Stimulated activated CD4-positive, alpha-beta T cell treated with anti-CD3 and anti-CD28 coated beads, TNF-alpha, amount 100 ng/mL, for 48 hours (primary cell): ENCODE results near the gene SDE2.
"Not testable (repeated sequence)": the region's sequence is repeated elsewhere in the genome, so short reads cannot be mapped to it uniquely, and the experiment has no call there.

ENCODE experiments used
- DNase-seq, 3 donors: peaks; one replicate each; pipeline ENCODE4 v3.0.0-alpha.2; 2020; ENCODE audit warnings: low read depth in 3 of 3

Gene SDE2

GRCh38 chr1:225942574-225942973 is 56.6 kb downstream of the SDE2 start:
- DNase-seq, result no peak

DNA sequence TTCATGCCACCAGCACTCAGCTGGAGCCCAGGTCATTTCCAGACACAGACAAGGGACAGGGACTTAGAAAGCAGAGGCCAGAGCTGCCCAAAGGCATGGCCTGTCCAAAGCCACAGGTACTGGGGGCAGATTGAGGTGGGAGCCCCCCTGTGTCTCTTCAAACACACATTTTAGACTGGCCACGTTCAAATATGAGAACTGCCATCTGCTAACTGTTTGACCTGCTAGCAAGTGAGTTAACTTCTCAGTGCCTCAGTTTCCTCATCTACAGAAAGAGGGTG is 57.3 kb downstream of the SDE2 start:
- DNase-seq, result no peak

- DNase-seq, result no peak
Measured at GRCh38 chr1:225941187-225941941, 57.8 kb downstream of the SDE2 start, which contains the start of gene LEFTY2. Gene LEFTY2 (minus strand): TSS chr1:225941220. CDS start chr1:225941140, 80 bp downstream.

- DNase-seq, result no peak
Measured at GRCh38 chr1:225940385-225941151, 58.6 kb downstream of the SDE2 start.

- not testable (repeated sequence) for DNase-seq
Measured at GRCh38 chr1:225939939-225940310, 59.2 kb downstream of the SDE2 start.

DNA sequence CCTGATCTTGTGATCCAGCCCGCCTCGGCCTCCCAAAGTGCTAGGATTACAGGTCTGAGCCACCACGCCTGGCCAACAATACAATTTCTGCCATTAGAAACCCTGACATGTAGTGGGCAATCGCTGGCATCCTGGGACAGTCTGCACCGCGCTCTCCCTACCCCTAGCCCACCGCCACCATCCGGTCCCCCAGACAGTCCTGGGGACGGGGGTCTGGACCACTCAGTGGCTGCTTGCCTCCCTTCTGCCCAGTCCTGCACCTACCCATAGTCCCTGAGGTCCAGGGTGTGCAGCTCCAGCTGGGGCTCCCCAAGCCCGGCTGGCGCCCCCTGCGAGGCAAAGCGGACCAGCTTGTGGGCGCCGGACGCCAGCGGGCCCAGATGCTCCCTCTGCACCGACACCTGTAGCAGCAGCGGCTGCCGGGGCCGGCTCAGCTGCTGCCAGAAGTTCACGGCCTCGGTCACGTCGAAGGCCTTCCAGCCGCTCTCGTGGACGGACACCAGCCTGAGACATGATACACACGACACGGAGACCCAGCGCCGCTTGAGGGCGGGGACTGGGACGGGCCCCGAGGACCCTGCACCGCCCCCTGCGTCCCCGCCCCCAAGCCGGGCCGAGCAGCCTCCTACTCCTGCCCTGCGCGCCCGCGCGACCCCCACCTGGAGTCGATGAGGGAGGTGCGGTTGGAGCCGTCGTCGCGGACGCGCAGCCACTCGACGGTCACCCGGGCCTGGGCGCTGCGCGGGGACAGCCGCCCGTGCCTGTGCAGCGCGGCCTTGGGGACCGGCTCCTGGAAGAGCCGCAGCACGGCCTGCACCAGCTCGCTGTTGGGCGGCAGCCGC is 59.8 kb downstream of the SDE2 start:
- not testable (repeated sequence) for DNase-seq

- no peak for DNase-seq
Measured at GRCh38 chr1:225937048-225937968, 61.8 kb downstream of the SDE2 start.

DNA sequence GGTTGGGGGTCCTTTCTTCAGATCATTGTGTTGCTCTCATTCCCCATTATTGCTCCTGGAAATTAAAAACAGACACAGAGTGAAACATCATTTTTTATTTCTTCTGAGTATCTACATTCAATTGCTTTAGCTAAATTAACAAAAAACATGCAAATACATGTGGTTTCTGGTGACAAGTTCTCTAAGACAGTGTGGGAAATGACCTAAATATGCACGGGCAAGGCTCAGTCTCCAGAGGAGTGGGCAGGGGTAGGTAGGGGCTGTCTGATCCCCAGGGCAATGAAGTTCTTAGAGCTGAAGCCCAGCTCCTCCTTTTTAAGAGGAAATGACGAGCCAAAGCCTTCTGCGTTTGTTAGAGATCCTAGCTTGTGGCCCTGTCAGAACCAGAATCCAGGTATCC is 62.6 kb downstream of the SDE2 start:
- DNase-seq, result no peak

- DNase-seq, result not testable (repeated sequence)
Measured at GRCh38 chr1:225936086-225936485, 63.1 kb downstream of the SDE2 start.

DNA sequence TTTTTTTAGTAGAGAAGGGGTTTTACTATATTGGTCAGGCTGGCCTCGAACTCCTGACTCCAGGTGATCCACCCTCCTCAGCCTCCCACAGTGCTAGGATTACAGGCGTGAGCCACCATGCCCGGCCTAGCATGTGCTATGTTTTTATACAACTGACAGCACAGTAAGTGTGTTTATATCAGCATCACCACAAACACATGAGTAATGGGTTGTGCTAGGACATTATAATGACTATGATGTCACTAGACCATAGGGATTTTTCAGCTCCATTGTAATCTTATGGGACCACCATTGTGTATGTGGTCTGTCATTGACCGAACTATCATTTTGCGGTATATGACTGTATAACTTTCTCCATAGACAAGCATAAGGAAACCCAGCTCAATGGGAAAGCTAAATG is 64.4 kb downstream of the SDE2 start:
- no peak for DNase-seq

DNA sequence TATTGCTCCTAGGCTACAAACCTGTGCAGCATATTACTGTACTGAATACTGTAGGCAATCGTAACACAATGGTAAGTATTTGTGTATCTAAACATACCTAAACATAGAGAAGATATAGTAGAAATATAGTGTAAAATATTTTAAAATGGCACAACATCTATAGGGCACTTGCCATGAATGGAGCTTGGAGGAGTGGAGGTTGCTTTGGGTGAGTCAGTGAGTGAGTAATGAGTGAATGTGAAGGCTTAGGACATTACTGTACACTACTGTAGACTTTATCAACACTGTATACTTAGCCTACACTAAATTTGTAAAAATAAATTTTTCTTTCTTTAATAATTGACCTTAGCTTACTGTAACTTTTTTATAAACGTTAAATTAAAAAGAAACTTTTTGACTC is 66.1 kb downstream of the SDE2 start:
- DNase-seq, result no peak
